HG03565 (cell line): ENCODE data around the gene MAP4K5.

Source experiments
- ATAC-seq: cut with Tn5 transposase; IDR thresholded peaks from one replicate; pipeline ENCODE4 v1.9.1; 2021; ENCODE audit warnings: mild to moderate bottlenecking, moderate library complexity; ENCODE audit not compliant: unreplicated experiment

Gene MAP4K5

DNA sequence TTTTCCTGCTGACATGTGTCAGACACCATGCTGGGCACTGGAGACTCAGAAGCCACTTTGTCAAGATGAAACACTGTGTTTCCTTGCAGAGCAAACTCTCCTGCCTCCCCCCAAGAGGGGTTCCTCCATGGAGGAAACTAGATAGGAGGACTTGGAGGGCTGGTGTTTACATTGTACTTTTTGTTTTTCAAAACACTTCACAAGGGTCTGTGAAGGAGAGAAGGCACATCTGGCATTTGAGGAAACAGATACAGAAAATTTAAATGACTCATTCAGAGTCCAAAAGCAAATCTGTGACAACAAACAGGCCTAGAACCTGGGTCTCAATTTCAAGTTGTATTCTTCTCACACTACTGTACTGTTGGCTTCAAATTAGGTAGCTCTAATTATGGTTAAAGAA is 128.9 kb downstream of the MAP4K5 start:
- ATAC-seq: no peak

DNA sequence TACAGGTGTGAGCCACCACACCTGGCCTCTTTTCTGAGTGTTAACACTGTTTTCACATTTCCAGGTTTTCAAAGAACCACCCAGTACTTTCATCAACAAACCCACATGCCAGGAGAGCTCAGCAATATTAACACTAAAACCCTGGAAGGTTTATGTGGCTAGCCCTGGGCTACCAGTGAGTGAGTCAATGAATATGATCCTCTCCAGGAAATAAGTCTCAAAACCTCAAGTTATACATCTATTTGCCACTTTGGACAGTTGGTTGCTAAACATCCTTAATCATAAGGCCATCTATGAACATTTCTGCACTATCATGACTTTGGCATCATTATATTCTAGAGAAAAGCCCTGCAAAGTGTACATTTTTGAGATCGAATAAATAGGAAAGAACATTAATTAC is 129.4 kb downstream of the MAP4K5 start:
- ATAC-seq: no peak

DNA sequence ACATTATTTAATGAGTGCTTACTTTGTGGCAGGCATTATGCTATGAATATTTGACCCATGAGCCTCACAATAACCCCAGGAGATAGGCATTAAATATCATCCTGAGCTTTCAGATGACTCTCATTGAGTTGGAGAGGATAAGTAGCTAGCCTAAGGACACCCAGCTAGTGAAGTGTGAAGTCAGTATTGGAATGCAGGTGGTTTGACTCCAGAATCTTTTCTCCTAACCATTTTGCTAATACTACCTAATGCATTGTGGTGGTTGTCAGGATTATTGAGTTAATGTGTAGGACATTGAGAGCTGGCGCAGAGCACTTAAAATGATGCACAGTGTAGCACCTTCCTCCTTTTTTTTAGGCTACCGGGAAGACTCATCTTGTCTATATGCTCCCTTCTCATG is 131.9 kb downstream of the MAP4K5 start:
- ATAC-seq: no peak

DNA sequence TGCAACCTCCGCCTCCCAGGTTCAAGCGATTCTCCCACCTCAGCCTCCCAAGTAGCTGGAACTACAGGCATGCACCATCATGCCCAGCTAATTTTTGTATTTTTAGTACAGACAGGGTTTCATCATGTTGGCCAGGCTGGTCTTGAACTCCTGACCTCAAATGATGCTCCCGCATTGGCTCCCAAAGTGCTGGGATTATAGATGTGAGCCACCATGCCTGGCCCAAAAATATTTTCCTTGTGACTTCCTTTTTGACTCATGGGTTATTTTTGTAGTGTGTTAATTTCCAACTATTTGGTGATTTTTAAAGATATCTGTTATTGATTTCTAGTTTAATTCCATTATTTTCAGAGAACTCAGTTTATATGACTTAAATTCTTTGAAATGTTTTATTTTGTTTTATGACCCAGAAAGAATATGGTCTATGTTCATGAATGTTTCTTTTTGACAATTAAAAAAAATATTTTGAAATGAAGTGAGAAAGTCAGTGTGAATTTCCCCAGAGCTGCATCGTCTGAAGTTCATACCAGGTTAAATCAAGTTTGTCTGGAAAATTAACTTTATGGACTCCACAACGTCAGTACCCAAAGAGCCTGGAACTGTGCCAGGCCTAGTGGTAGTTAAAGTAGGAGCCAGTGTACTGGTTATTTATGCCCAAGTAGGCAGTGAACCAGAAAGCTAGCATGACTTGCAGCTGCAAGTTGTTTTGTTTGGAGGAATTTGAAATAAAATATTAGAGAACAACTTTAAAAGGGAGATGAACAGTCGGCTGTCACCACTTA is 132.9 kb downstream of the MAP4K5 start:
- ATAC-seq: no peak

DNA sequence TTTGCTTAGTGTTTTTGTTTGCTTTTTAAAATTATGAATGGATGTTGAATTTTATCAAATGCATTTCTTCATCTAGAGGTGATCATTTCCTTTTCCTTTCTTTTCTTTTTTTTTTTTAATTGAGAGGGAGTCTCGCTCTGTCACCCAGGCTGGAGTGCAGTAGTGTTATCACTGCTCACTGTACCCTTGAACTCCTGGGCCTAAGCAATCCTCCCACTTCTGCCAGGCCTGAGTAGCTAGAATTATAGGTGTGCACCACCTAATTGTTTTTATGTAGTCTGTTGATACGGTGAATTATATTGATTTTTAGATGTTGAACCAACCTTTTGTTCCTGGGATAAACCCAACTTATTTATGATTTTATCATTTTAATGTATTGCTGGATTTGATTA is 134.2 kb downstream of the MAP4K5 start:
- no peak for ATAC-seq

DNA sequence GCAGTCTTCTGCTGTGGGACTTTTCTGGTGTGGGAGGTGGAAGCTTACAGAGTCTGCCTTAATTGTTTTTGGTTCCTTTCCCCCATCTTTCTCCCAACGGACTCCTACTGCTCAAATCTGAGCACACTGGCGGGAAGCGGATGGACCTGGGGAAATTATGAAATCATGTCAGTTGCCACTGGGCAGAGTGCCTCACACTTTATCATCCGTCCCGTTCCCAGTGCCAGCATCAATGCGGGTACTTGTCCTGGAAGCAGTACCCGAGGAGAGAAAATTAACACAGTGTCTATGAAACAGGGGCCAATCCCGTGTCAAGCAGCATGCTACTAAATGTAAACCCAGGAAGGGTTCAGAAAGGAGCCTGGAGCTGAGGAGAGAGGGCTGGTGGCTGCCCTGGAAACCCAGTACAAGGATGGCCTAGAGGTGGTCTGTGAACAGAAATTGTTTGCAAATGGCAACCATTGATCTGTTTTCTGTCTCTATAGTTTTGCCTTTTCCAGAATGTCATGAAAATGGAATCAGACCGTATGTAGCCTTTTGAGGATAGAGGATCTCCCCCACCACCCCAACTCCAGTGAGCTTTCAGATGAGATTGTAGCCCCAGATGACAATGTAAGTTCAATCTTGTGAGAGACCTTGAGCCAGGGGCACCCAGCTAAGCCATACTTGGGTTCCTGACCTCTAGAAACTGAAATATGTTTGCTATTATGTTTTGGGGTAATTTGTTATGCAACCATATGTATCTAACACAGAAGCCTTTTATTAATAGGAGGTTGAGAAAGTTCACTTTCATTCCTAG is 134.8 kb downstream of the MAP4K5 start:
- ATAC-seq: no peak

DNA sequence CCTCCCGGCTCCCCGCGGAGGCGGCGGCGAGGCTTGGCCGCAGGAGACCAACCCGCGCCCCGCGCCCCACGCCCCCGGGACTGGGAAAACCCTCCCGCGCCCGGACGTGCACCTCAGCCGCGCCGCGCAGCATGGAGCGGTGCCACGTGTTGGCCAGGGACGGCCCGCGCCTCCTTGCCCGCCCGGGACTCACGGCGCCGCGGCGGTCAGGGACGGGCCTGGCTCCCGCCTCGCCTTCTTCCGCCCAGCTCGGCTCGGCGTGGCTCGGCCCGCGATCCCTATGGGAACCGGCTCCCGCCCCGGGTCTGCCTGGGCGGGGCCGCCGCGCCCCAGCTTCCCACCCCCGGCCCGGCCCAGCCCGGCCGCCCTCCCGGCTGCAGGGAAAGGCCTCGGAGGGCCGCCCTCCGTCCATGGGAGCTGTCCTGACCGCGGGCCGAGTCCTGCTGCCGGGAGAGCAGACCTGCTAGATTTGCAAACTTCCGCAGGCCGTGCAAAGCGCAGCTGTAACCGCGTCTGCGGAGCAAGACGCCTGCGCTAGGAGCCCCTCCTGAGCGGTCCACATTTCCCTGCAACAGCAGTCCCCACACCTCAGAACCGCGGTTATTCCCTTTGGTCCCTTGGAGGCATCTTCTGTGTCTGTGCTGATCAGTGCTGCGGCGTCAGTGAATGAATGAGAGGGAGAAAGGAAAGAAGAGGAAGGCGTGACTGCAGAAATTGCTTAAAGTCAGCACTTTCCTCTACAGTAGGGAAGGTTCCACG is 135.6 kb downstream of the MAP4K5 start, which contains the start of gene CDKL1:
CDKL1 (minus strand) TSS at position 251 of the 759 bp plus-strand sequence. CDS start 1,013 bp downstream, outside the sequence.
- ATAC-seq: peak; percentile 38

DNA sequence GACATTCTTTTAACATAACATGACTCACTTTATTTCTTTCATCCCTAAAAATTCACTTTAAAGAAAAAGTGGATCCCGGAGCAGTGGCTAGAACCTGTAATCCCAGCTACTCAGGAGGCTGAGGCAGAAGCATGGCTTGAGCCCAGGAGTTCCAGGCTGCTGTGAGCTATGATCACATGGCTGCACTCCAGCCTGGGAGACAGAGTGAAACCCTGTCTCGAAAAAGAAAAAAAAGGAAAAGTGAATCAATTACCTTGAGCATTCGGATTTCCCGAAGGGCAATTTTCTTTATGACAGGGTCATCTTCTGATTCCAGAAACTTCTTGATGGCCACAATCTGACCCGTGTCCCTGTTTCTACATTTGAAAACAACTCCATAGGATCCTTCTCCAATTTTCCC is 136.9 kb downstream of the MAP4K5 start:
- ATAC-seq: no peak

DNA sequence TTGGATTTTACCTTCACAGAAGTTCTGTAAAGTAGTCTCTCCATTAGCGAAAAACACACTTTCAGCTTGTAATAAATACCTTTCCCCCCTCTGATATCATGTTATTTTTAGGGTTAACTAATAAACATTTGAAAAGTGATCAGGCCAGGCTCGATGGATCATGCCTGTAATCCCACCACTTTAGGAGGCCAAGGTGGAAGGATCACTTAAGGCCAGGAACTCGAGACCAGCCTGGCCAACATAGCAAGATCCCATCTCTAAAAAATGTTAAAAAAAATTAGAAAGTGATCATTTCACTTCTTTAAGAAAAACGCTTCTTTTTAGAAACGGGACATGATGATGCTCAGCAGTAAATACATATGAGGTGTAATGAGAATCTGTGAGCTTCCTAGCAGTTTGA is 137.7 kb downstream of the MAP4K5 start:
- ATAC-seq: no peak

DNA sequence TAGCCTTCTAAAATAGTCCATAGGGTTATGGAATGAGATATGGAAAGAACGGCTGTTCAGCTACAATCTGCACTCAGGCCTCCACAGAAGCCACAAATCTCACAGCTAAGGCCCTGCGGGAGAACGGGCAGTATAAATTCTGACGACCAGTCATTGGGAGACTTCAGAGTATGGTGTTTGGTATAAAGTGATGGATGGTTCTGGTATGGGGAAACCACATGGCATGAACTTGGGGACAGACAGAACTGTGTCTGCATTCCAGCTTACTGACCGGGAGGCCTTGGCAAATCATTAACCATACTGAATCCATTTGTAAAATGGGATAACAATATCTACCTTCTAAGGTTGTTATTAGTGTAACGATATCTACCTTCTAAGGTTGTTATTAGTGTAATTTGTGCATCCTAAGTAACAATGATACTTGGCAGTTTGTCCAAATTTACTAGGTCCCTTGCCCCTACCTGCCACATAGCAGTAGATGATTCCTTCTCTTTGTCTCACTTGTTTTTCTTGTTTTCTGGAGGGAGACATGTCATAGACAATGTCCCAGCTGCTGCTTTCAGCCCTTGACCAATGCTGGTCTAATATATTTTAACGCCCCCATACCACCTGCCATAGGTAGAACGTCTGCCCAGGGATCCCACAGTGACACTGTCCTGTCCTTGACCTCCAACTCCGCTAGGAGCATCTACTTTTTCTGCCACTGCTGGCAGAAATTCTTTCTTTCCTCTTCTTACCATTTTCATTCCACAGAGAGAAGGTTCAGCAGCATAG is 142.5 kb downstream of the MAP4K5 start:
- no peak for ATAC-seq

DNA sequence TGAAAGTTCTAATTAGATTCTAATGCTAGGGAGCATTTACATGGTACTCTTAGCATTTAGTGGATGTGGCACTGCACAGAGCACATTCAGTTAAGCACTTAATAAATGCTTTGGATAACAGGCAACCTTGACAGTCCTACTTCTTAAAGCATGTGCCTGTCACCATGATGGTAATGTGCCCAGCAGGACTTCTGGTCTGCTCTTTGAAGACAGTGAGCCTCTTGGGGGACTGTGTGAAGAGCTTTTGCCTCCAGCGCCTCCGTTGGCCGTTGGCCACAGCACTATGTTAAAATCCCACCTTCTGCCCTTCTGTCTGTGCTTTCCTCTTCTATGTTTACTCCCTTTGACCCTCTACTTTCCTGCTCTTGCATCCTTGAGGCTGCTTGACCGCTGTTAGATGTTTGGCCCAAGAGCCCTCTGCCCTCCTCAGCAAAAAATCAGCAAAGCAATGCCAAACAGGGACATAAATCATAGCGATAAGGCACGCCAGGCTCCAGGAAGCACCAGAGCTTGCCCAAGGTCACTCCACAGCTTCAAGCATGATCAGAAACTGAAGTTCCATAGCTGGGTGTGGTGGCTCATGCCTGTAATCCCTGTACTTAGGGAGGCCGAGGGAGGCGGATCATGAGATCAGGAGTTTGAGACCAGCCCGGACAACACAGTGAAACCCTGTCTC is 144.0 kb downstream of the MAP4K5 start:
- ATAC-seq: no peak

DNA sequence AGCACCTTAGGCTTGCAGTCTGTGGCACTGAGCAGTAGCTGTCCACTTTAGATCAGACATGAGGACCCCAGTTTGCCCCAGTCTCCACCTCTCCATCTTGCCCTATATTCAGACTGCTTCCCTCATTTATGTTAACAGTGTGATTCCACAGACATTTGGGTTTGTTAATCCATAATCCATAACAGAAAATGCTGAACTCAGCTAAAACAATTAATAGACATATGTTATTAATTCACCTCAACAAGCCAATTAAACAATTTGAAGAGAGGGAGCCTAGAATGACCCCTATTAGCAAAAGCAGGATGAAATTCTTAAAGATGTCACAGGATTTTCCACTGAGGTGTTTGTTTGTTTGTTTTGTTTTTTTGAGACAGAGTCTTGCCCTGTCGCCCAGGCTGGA is 144.8 kb downstream of the MAP4K5 start:
- ATAC-seq: no peak

DNA sequence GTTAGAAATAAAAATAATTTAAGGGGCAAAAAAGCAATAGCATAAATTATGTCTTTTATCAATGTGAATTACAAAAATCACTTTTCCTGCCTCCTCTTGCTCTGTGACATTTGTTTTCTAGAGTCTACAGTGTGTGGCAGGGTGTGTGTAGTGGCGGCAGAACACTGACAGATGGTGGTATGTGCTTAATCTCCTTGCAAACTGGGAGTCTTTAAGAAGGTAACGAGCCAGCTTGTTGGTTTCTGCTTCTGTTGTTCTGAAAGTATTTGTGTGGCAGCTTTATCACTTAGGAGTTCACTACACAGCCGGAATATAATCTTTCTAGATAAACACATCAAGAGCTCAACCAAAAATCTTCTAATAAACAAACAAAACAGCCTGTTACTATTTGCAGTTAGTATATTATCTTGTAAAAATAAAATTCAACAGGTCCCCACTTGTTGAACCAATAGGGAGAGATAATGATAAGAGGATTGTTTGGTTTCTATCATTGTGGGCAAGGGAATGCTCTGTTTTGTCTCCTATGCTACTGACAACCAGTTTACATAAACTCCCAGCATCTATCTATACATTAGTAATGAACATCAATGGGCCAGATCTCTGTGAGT is 148.6 kb downstream of the MAP4K5 start:
- ATAC-seq: no peak

DNA sequence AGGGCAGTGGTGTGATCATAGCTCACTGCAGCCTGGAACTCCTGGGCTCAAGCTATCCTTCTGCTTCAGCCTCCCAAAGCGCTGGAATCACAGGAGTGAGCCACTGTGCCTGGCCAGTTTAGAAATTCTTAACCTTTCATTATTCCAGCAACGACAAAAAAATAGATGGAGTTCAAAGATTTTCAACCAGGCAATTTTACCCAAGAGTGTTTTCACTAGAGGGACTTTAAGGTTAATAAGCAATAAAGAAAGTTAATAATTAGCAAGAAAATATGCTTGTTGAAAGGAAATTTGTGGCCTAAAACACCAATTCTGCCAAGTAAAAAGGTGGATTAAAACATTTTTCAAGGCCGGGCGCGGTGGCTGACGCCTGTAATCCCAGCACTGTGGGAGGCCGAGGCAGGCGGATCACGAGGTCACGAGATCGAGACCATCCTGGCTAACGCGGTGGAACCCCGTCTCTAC is 150.5 kb downstream of the MAP4K5 start:
- no peak for ATAC-seq

DNA sequence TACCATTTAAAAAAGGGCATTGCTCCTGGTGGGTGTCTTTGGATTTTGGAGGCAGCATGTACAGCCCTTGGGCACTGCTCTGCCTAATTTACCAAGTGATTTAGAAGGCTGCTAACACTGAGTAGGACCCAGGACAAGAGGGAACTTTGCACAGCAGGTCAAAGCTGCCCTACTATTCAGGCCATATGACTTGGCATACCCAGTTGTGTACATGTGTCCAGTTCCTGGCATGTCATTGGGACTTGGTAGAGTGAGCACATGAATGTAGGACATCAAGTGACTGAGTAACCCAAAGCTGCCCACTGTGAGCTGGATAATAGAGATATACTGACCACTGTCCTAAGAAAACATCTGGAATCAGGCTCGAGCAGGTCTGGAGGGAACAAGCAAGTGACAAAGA is 151.4 kb downstream of the MAP4K5 start:
- no peak for ATAC-seq

DNA sequence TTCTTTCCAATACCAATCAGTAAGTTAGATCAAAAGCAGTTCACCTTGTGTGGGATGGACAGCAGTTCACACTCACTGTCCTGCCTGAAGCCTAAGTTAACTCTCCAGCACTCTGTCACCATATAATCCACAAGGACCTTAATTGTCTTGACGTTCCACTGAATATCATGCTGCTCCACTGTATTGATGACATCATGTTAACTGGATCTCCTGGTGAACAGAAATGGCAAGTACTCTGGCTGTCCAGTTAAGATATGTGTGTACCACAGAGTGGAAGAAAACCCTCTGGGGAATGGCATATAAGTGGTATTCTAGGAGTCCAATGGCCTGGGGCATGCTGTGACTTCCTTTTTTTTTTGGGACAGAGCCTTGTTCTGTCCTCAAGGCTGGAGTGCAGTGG is 151.9 kb downstream of the MAP4K5 start:
- ATAC-seq: no peak

DNA sequence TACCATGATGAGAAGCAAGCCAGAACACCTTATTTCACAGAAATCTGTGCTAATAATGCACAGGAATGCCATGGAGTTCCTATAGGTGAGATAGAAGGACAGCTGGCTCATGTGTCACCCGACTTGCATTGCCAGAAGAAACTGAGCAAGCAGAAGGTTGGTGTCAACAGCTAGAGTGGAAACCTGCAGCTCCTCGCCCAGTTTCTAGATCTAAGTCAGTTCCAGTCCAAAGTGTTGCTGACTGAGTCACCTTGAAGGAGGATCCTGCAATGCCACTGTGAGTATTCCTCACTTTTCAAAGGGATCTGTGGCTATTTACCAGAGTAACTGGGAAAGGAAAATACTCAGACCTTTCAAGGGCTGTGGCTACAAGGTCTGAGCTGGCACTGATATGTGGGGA is 152.8 kb downstream of the MAP4K5 start:
- no peak for ATAC-seq

DNA sequence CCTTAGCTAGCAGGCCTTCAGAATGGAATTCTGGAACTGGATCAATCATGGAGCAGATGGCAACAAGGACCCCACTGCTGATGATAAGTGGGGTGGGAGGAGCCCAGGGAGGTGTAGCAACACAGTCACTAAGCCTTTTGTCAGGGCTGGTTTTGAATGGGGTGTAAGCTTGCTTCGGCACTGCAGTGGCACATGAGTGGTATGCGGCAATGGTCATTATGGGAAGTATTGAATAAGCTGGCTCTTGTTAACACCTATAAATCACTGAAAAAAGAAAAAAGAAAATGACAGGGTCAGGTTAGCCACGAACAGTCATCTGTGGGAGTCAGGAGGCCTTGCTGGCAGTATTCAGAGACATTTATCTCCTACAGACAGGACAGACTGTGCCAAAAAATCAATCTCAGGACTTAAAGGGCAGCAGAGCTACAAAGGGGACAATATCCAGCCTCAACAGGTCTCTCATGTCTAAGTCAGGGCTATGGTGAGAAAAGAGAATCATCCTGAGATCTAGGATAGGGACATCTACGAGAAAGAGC is 154.8 kb downstream of the MAP4K5 start:
- ATAC-seq: no peak

DNA sequence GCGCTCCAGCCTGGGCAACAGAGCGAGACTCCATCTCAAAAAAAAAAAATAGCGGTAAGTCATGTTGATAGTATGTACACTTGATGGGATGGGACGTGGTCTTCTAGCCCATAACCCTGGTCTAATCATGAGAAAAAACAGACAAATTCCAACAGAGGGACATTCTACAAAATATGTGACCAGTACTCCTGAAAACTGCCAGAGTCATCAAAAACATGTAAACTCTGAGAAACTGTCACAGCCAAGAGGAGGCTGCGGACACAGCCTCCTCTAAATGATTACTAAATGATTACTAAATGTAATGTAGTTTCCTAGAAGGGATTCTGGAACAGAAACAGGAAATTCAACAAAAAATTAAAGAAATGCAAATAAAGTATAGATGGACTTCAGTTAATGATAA is 156.6 kb downstream of the MAP4K5 start:
- ATAC-seq: no peak
